ENCODE data around the gene COL25A1. TPM values are rescaled to one million over a fixed set of nuclear protein-coding genes. Genes with fewer than 3 reads are reported as not detected.

Gene COL25A1
- total RNA-seq, 1 donor from 2014 or later, result 5.6 TPM

DNA sequence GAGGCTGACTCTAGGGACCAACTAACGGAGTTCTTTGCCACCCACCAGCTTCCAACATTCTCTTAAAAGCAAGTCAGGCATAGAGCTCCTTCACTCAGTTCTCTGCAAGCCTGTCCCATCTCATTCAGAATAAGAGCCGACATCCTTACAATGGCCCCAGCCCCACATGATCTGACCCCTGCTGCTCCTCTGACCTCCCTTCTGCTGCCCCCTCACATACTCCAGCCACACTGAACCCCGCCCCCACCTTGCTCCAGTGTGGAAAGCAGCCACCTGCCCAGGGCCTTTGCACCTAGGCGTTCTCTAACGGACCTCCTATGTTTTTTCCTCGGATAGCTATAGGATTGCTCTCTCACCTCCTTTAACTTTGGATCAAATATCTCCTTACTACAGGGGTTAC, 396.5 kb downstream of the COL25A1 start:
- Histone ChIP-seq H3K4me3 (no peak overlapping the region), H3K9me3 (no peaks in the 10 kb centered on the region), H3K27ac (no peak overlapping the region), H3K27me3 (no peaks in the 10 kb centered on the region), H3K4me1 (no peaks in the 10 kb centered on the region), H3K36me3 (no peaks in the 10 kb centered on the region)
- DNase-seq (ENCODE audit: low spot score in 2 of 2), result no peak
- intact Hi-C loops (cut with DNase I), result no loop called here
- TF ChIP-seq, protein P1, sequence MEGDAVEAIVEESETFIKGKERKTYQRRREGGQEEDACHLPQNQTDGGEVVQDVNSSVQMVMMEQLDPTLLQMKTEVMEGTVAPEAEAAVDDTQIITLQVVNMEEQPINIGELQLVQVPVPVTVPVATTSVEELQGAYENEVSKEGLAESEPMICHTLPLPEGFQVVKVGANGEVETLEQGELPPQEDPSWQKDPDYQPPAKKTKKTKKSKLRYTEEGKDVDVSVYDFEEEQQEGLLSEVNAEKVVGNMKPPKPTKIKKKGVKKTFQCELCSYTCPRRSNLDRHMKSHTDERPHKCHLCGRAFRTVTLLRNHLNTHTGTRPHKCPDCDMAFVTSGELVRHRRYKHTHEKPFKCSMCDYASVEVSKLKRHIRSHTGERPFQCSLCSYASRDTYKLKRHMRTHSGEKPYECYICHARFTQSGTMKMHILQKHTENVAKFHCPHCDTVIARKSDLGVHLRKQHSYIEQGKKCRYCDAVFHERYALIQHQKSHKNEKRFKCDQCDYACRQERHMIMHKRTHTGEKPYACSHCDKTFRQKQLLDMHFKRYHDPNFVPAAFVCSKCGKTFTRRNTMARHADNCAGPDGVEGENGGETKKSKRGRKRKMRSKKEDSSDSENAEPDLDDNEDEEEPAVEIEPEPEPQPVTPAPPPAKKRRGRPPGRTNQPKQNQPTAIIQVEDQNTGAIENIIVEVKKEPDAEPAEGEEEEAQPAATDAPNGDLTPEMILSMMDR (IDR thresholded peaks at IDR 0.05), result no peak

- intact Hi-C loops (cut with DNase I), result no loop called here
- Histone ChIP-seq H3K27ac (no peak overlapping the region), H3K4me3 (no peak overlapping the region), H3K36me3 (no peaks in the 10 kb centered on the region), H3K4me1 (no peaks in the 10 kb centered on the region), H3K27me3 (no peaks in the 10 kb centered on the region), H3K9me3 (no peaks in the 10 kb centered on the region)
- TF ChIP-seq, protein P1 (IDR thresholded peaks at IDR 0.05), result no peak
- DNase-seq (ENCODE audit: low spot score in 2 of 2), result no peak
Observed at GRCh38 chr4:108903464-108904221, 398.8 kb downstream of the COL25A1 start.

DNA sequence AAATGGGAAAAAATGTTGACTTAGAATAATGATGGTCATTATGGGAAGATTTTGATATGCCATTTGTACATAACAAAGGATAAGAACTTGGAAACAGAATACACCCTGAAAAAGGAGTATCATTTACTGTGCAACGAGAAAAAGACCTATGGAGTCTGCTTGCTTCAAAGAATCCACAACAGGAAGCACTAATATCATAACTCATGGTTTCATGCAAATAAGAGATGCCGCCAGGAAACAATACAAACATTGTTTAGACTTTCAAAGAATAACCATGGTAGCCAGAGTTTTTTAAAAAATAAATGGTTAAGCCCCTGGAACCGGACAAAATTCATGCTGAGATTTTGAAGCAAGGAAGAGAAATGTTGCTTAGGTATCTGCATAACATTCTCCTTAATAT, 399.7 kb downstream of the COL25A1 start:
- Histone ChIP-seq H3K4me1 (no peaks in the 10 kb centered on the region), H3K9me3 (no peaks in the 10 kb centered on the region), H3K27me3 (no peaks in the 10 kb centered on the region), H3K36me3 (no peaks in the 10 kb centered on the region), H3K27ac (no peak overlapping the region), H3K4me3 (no peak overlapping the region)
- TF ChIP-seq, protein P1 (IDR thresholded peaks at IDR 0.05), result no peak
- intact Hi-C loops (cut with DNase I), result no loop called here
- no peak for DNase-seq (ENCODE audit: low spot score in 2 of 2)

- intact Hi-C loops (cut with DNase I), result no loop called here
Observed at GRCh38 chr4:108901291-108901690, 401.2 kb downstream of the COL25A1 start.

DNA sequence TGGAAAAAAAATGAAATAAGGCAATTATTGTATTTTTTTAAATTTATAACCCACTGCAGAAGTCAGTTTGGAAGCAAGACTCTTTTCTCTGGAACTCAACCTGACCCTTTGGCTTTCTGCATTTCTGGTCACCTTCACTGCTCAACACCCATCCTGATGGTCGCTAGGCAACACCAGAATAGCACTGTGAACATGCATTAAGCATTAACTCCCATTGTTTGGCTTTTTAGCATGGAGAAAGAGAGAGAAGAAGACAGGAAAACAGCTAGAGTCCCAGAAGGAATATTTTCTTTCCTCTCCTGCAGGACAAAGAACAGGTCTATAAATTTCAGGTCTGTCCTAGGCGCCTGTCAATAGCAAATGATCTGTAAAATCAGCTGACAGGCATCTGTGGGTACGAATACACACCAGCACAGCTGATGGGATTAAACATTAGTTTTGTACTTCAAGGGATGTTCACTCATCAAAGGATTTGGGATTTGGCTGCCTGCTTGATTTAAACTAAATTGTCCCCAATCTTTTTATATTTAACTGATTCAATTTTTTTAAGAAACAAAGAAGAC, 402.4 kb downstream of the COL25A1 start:
- H3K4me3 ChIP-seq, result no peak overlapping the region
- H3K9me3 ChIP-seq, result no peaks in the 10 kb centered on the region
- H3K4me1 ChIP-seq, result no peaks in the 10 kb centered on the region
- no peak overlapping the region for H3K27ac ChIP-seq
- TF ChIP-seq, protein P1 (IDR thresholded peaks at IDR 0.05), result no peak
- no peaks in the 10 kb centered on the region for H3K36me3 ChIP-seq
- H3K27me3 ChIP-seq, result no peaks in the 10 kb centered on the region
- DNase-seq (ENCODE audit: low spot score in 2 of 2), result no peak
- intact Hi-C loops (cut with DNase I), result no loop called here

More at GRCh38 chr4:108901291-108901690, 401.2 kb downstream of the COL25A1 start:
- Histone ChIP-seq H3K4me1 (no peaks in the 10 kb centered on the region), H3K9me3 (no peaks in the 10 kb centered on the region), H3K4me3 (no peak overlapping the region), H3K36me3 (no peaks in the 10 kb centered on the region), H3K27ac (no peak overlapping the region), H3K27me3 (no peaks in the 10 kb centered on the region)
- TF ChIP-seq, protein P1 (IDR thresholded peaks at IDR 0.05), result no peak
- no peak for DNase-seq (ENCODE audit: low spot score in 2 of 2)

All from ascending aorta (tissue), 2 donors.